Upper lobe of left lung (tissue), 6 donors: ENCODE measurements around the gene ATP5ME. TPM values are rescaled to one million over a fixed set of nuclear protein-coding genes. Genes with fewer than 3 reads are reported as not detected.

Experiments used
- ATAC-seq, 2 donors: fragments of 200-7000 bp; cut with Tn5 transposase; one replicate each; pipeline ENCODE4 v1.9.1; 2022; ENCODE audit warnings: mild to moderate bottlenecking in 2 of 2, moderate library complexity in 2 of 2; ENCODE audit not compliant: low FRiP score in 2 of 2
- DNase-seq, 2 donors: peaks; one replicate each; pipeline ENCODE4 v3.0.0-alpha.2; 2019 to 2020
- H3K27ac ChIP-seq, 4 donors: fragments of 200-600 bp; sonication (generic); one replicate each; pipeline ENCODE4 v1.5.1; 2016 to 2019
- H3K27me3 ChIP-seq, 4 donors: fragments of 200-600 bp; sonication (generic); one replicate each; pipeline ENCODE4 v1.5.1; 2017 to 2019
- H3K36me3 ChIP-seq, 4 donors: fragments of 200-600 bp; sonication (generic); one replicate each; pipeline ENCODE4 v1.5.1; 2016 to 2019
- H3K4me1 ChIP-seq, 4 donors: fragments of 200-600 bp; sonication (generic); one replicate each; pipeline ENCODE4 v1.5.1; 2018 to 2019
- H3K4me3 ChIP-seq, 4 donors: fragments of 200-600 bp; sonication (generic); one replicate each; pipeline ENCODE4 v1.5.1; 2017 to 2019; ENCODE audit warnings: mild to moderate bottlenecking in 2 of 4, moderate library complexity in 1 of 4
- H3K9me3 ChIP-seq, 4 donors: fragments of 200-600 bp; sonication (generic); one replicate each; pipeline ENCODE4 v1.5.1; 2018 to 2019
- EP300 ChIP-seq, 4 donors: sonication (generic); formaldehyde crosslinking; IDR thresholded peaks; one replicate each; pipeline ENCODE4 v1.5.1; 2017; ENCODE audit warnings: antibody characterized with exemption in 4 of 4, control low read depth in 2 of 4
- POLR2A ChIP-seq, 4 donors: fragments of 450-650 bp; IDR thresholded peaks; one replicate each; pipeline ENCODE4 v1.5.1; 2016 to 2017; ENCODE audit warnings: antibody characterized with exemption in 4 of 4, mild to moderate bottlenecking in 2 of 4
- POLR2AphosphoS5 ChIP-seq, 2 donors: sonication (generic); formaldehyde crosslinking; IDR thresholded peaks; one replicate each; pipeline ENCODE4 v1.5.1; 2017; ENCODE audit warnings: antibody characterized with exemption in 2 of 2
- WGBS, 2 donors: methylation state at CpG; one replicate each; pipeline ENCODE4 v1.1.5; 2017 to 2018; 5-methylcytosine and 5-hydroxymethylcytosine counted together
- total RNA-seq, 6 donors: library from RNA; depleted of rRNA in 4 of 6; stranded (reverse); fragments of >200 nt in 4 of 6; gene quantifications; one replicate each; pipeline versions ENCODE4 v1.1.0 to v1.2.1, GENCODE V29; 2016 to 2021
- TF ChIP-seq, protein P1 (sequence below), 6 experiments: fragments of 450-650 bp in 4 of 6; fragments of 200-600 bp in 2 of 6; sonication (generic) in 2 of 6; IDR thresholded peaks; one replicate each; pipeline ENCODE4 v1.5.1; 2016 to 2019; ENCODE audit warnings: antibody characterized with exemption in 6 of 6
- donor health status: DM: no; HTN: no; CAD: no; lungs with moderate emphysema.
- donor health status: DM: no; HTN: yes; CAD: no; lungs with severe emphysema.

Gene ATP5ME
- total RNA-seq, 6 donors from 2014 or later, result 22.6 to 216 (median 106) TPM

DNA sequence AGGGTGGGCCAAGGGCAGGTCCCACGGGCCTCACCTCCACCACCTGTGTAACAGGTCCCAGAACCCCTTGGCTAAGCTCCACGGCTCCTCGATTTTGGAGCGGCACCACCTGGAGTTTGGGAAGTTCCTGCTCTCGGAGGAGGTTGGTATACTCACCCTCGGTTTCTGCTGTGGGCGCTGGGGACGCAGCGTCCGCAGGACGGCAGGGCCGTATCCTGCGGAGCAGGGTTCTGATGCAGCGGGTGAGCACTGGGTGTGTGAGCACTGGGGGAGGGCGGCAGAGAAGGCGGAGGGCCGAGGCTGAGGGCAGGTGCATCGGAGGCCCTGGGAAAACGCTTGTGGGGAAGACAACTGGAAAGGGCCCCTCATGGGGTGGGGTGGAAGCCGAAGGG, 11.0 kb downstream of the ATP5ME start:
- H3K36me3 ChIP-seq, result no peaks in the 10 kb centered on the region
- no peaks in the 10 kb centered on the region for H3K27me3 ChIP-seq
- TF ChIP-seq EP300 (IDR thresholded peaks at IDR 0.05) (no peak), POLR2A (IDR thresholded peaks at IDR 0.05) (no peak), POLR2AphosphoS5 (IDR thresholded peaks at IDR 0.05) (no peak)
- TF ChIP-seq, protein P1, sequence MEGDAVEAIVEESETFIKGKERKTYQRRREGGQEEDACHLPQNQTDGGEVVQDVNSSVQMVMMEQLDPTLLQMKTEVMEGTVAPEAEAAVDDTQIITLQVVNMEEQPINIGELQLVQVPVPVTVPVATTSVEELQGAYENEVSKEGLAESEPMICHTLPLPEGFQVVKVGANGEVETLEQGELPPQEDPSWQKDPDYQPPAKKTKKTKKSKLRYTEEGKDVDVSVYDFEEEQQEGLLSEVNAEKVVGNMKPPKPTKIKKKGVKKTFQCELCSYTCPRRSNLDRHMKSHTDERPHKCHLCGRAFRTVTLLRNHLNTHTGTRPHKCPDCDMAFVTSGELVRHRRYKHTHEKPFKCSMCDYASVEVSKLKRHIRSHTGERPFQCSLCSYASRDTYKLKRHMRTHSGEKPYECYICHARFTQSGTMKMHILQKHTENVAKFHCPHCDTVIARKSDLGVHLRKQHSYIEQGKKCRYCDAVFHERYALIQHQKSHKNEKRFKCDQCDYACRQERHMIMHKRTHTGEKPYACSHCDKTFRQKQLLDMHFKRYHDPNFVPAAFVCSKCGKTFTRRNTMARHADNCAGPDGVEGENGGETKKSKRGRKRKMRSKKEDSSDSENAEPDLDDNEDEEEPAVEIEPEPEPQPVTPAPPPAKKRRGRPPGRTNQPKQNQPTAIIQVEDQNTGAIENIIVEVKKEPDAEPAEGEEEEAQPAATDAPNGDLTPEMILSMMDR (IDR thresholded peaks at IDR 0.05), result no peak
- H3K9me3 ChIP-seq, result no peaks in the 10 kb centered on the region
- H3K4me1 ChIP-seq, result peaks cover 7 to 21% (median 8%) of the 10 kb centered on the region in 4 donors
- peak overlapping the region in 2 of 4 donors; percentile 63 to 74 for H3K27ac ChIP-seq
- DNase-seq, result no peak
- peak overlapping the region; percentile 62 to 95 (median 74) for H3K4me3 ChIP-seq
- 37 to 44% methylated on average over 6 to 20 of the region's 20 CpGs for WGBS, 2 donors
- peak in 1 of 2 donors; percentile 3 for ATAC-seq

DNA sequence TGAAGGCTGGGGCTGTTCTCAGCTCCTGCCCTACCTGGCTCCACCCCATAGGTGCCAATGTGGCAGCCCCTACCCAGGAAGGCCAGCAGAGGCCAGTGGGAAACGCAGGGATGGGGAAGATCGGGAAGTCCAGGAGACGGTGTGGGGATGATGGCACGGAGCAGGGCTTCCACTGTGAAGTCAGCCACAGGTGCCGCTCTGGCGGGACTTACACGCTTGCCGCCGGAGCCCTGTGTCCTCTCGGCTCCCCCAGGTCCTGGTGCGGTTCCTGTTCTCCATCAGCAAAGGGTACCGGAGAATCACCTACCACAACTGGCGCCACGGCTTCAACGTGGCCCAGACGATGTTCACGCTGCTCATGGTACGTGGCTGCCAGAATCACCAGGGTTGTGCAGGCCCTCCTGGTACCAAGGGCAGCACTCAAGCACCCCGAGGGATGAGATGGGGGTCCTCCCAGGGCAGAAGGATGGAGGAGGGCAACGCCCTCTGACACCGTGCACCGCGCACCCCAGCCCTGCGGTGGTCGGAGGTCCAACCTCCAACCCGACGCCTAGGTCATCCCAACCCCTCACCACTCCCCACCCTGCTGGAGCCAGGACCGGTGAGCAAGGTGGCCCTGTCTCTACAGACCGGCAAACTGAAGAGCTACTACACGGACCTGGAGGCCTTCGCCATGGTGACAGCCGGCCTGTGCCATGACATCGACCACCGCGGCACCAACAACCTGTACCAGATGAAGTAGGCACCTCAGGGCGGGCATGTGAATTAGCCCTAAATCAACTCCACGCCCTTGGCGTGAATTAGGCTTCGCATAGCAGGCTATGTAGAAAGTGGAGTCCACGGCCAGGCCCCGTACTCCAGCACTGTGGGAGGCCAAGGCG, 12.0 kb downstream of the ATP5ME start:
- Histone ChIP-seq H3K4me3 (no peak overlapping the region), H3K27ac (no peak overlapping the region), H3K36me3 (no peaks in the 10 kb centered on the region), H3K27me3 (no peaks in the 10 kb centered on the region), H3K9me3 (no peaks in the 10 kb centered on the region), H3K4me1 (peaks cover 7 to 21% (median 8%) of the 10 kb centered on the region in 4 donors)
- no peak for ATAC-seq
- DNase-seq, result peak in 1 of 2 donors; percentile 69
- TF ChIP-seq POLR2A (IDR thresholded peaks at IDR 0.05) (no peak), POLR2AphosphoS5 (IDR thresholded peaks at IDR 0.05) (no peak), EP300 (IDR thresholded peaks at IDR 0.05) (no peak)
- TF ChIP-seq, protein P1 (IDR thresholded peaks at IDR 0.05), result no peak
- WGBS, 2 donors, result 95 to 97% methylated on average over 35 to 38 of the region's 42 CpGs

DNA sequence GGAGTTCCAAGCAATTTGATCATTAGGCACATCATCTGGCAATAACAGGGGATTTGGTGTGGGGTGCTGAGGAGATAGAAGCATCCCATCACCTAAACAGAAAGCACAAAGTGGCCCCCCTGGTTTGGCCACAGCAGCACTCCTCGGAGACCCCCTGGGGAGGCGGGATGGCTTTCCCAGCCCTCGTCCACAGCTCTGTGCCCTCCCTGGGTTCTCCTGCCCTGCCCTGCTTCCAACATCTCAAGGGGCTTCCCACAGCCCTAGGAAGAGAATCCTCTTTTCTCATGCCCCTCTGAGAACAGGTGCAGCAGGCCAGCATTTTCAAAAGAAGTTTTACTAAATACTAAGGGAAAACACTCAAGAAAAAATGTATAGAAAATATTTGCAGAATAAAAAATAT, 12.8 kb downstream of the ATP5ME start:
- TF ChIP-seq EP300 (IDR thresholded peaks at IDR 0.05) (no peak), POLR2AphosphoS5 (IDR thresholded peaks at IDR 0.05) (no peak), POLR2A (IDR thresholded peaks at IDR 0.05) (no peak)
- TF ChIP-seq, protein P1 (IDR thresholded peaks at IDR 0.05), result no peak

DNA sequence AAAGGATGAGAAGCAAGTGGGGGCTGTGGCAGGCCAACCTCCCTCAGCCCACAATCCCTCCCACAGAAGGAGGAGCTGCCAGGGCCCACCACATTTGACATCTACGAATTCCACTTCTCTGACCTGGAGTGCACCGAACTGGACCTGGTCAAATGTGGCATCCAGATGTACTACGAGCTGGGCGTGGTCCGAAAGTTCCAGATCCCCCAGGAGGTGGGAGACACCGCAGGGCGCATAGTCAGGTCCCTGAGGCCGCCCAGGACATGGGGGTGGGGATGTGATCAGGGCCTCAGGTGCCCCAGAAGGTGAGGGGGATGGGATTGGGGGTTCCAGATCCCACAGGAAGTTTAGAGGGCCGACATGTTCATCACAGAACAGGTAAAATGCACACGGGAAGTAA, 13.7 kb downstream of the ATP5ME start:
- DNase-seq, result no peak

More for the DNA sequence above, 12.8 kb downstream of the ATP5ME start:
- no peak overlapping the region for H3K27ac ChIP-seq
- DNase-seq (no peak), ATAC-seq (no peak)
- H3K4me1 ChIP-seq, result peaks cover 7 to 21% (median 8%) of the 10 kb centered on the region in 4 donors
- WGBS, 2 donors, result 94 to 100% methylated on average over 3 of the region's 3 CpGs
- H3K27me3 ChIP-seq, result no peaks in the 10 kb centered on the region
- no peaks in the 10 kb centered on the region for H3K9me3 ChIP-seq
- no peaks in the 10 kb centered on the region for H3K36me3 ChIP-seq
- H3K4me3 ChIP-seq, result no peak overlapping the region

More for the DNA sequence above, 13.7 kb downstream of the ATP5ME start:
- Histone ChIP-seq H3K27me3 (no peaks in the 10 kb centered on the region), H3K4me1 (peaks cover 7 to 21% (median 8%) of the 10 kb centered on the region in 4 donors), H3K36me3 (no peaks in the 10 kb centered on the region), H3K9me3 (no peaks in the 10 kb centered on the region), H3K4me3 (no peak overlapping the region), H3K27ac (no peak overlapping the region)
- WGBS, 2 donors, result 94 to 96% methylated on average over 8 to 10 of the region's 10 CpGs
- no peak for TF ChIP-seq POLR2A (IDR thresholded peaks at IDR 0.05)
- TF ChIP-seq POLR2AphosphoS5 (IDR thresholded peaks at IDR 0.05), result no peak
- TF ChIP-seq EP300 (IDR thresholded peaks at IDR 0.05), result no peak
- TF ChIP-seq, protein P1 (IDR thresholded peaks at IDR 0.05), result no peak
- no peak for ATAC-seq
